Omental fat pad (tissue), 4 donors: ENCODE results near the gene DUSP5. TPM values are rescaled to one million over a fixed set of nuclear protein-coding genes. Genes with fewer than 3 reads are reported as not detected.

Source experiments
- ATAC-seq: fragments of 150-250 bp; one replicate; pipeline ENCODE4 v1.9.1; 2016; ENCODE audit warnings: mild to moderate bottlenecking, moderate library complexity; ENCODE audit not compliant: low FRiP score
- DNase-seq: peaks from one replicate; pipeline ENCODE4 v3.0.0-alpha.2; 2019; ENCODE audit warnings: low spot score
- total RNA-seq, 4 donors: library from RNA; depleted of rRNA; stranded (reverse); fragments of >200 nt; gene quantifications; one replicate each; pipeline ENCODE4 v1.1.0, GENCODE V29; 2016
- TF ChIP-seq, protein P1 (sequence below), 3 donors: fragments of 450-650 bp; IDR thresholded peaks; one replicate each; pipeline ENCODE4 v1.5.1; 2016 to 2017; ENCODE audit warnings: antibody characterized with exemption in 3 of 3, mild to moderate bottlenecking in 3 of 3, moderate library complexity in 2 of 3

Gene DUSP5
- total RNA-seq, 4 donors from 2014 or later = 9.2 to 71.4 (median 41.4) TPM

DNA sequence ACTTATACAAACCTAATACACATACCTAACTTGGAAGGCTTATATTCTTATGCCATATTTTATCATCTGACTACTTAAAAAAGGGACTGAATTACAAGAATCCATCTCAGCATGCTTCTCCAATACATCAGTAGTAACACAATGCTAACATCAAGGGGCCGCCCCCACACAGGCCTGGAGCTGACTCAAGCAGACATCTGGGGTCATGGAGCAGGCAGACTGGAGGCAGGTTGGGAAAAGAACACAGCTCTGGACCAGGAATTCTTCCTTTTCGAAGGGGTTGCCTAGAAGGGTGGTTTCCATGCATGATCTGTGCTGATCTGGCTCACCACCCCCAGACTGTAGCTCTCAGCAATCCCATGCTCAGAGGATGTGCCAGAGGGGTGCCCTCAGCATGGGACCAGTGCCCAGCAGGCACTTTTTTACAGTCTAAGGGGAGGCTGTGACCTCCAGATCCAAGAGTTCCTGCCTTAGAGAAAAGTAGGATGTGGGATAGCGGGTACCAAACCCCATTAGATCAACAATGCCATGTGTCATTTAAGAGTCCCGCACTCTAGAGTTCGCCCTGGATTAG is 26.1 kb upstream of the DUSP5 start:
- TF ChIP-seq, protein P1, sequence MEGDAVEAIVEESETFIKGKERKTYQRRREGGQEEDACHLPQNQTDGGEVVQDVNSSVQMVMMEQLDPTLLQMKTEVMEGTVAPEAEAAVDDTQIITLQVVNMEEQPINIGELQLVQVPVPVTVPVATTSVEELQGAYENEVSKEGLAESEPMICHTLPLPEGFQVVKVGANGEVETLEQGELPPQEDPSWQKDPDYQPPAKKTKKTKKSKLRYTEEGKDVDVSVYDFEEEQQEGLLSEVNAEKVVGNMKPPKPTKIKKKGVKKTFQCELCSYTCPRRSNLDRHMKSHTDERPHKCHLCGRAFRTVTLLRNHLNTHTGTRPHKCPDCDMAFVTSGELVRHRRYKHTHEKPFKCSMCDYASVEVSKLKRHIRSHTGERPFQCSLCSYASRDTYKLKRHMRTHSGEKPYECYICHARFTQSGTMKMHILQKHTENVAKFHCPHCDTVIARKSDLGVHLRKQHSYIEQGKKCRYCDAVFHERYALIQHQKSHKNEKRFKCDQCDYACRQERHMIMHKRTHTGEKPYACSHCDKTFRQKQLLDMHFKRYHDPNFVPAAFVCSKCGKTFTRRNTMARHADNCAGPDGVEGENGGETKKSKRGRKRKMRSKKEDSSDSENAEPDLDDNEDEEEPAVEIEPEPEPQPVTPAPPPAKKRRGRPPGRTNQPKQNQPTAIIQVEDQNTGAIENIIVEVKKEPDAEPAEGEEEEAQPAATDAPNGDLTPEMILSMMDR (IDR thresholded peaks at IDR 0.05) = no peak
- DNase-seq (no peak), ATAC-seq (peak; percentile 70)

DNA sequence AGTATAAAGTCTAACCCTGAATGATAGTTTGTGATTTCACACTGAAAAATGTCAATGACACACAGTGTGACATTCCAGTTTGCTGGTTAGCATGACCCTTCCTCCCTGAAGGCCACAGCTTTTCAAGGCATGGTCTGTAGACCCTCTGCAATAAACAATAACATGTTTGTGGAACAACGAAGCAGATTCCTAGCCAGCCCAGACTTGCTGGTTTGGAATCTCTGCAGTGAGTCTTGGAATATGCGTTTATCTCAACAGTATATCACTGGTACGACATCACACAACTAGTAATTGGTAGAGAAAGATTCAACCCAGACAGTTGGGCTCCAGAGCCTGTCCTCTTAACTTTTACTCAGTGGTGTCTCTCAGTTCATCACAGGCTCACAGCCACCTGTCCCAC is 23.7 kb upstream of the DUSP5 start:
- DNase-seq = no peak
- ATAC-seq = no peak
- TF ChIP-seq, protein P1 (IDR thresholded peaks at IDR 0.05) = no peak

DNA sequence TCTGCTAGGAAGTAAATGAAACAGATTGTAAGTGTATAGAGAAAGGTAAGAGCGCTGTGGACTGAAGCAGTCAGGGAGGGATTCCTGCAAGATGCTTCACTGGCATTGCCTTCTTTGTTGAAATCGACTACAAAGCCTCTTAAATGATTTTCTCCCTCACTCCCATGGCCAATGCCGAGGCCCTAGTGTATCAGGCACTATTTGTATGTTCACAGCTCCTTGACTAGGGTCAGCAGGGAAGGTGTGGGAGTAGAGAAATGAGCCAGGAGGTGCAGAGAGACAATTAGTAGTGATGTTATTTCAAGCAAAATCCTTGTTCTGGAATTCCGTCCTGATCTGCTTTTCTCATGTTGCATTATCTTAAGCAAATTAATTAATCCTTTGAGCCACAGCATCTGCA is 22.9 kb upstream of the DUSP5 start:
- DNase-seq (no peak), ATAC-seq (no peak)
- TF ChIP-seq, protein P1 (IDR thresholded peaks at IDR 0.05) = no peak

DNA sequence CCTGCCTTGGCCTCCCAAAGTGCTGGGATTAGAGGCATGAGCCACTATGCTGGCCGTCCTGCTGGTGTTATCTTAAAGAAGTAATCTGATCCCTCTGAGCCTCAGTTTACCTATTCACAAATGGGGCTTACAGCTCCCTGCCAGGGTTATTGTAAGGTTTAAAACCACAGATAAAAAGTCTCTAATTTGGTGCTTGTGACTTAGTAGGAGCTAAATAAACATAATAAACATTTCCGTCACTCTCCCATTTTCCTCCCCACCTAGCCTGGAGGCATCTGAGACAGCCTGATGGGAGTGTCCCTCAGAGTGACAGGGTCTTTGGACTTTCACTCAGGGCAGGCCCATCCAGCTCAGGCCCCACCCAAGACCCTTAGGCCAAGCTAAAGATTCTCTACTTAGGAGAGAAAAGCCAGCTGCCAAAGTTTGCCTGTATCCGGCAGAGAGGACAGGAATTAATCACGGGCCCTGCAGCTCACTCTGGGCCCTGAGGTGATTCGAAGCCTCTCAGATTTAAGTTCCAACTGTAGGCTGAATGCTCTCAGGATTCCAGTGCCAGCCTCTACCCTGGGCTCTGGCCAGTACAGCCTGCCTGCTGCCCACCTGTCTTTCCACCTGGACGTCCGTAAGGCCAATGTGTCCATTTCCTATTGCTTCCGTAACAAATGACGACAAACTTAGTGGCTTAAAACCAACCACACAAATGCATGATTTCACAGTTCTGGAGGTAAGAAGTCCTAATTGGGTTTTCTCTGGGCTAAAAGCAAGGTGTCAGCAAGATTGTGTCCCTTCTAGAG is 21.8 kb upstream of the DUSP5 start:
- ATAC-seq (no peak), DNase-seq (no peak)
- TF ChIP-seq, protein P1 (IDR thresholded peaks at IDR 0.05) = no peak

DNA sequence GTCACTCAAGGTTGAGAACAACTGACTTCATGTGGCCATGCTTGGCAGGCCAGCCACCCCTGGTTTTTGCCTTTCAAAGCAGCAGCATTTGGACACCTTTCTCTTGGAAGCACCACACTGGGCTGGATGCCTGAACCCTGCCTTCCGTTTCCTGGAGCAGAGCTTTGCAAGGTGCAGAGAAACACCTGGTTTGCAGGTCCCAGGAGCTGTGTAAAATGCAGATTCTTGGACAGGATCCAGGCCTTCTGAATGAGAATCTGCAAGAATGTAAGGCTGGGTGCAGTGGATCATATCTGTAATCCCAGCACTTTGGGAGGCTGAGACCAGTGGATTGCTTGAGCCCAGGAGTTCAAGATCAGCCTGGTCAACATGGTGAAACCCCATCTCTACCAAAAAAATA is 18.0 kb upstream of the DUSP5 start:
- ATAC-seq (no peak), DNase-seq (no peak)
- TF ChIP-seq, protein P1 (IDR thresholded peaks at IDR 0.05) = no peak

DNA sequence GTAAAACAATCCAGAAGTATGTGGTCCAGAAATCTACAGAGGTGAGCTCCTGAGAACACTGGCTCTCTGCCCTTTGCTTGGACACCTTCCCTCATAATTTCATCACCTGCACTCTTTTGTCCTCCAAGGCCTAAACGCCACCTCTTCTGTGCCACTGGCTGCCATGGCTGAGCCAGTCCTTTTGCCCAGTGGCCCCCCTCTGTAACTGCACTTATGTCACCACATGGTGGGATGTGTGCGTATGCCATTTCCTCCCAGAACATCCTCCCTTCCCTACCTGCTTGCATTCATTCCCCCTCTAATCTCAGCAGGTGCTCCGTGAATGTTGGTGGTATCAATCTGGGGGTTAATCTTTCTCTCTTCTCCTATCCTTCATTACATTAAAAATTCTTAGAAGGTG is 17.3 kb upstream of the DUSP5 start:
- DNase-seq (no peak), ATAC-seq (no peak)
- TF ChIP-seq, protein P1 (IDR thresholded peaks at IDR 0.05) = no peak

DNA sequence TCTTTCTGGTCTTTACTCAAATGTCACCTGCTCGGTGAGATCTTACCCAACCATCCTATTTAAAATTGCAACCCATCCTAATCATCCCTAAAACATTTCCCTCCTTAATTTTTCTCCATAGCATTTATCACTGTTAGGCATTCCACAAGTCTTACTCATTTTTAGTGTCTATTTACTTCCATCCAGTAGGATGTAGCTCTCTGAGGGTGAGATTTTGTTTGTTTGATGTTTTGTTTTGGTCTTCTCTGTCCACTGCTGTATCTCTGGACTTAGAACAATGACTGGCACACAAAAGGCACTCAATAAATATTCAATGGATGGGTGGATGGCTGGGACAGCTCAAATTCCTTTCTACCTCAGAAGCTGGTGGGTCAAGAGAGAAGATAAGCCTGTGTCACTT is 15.8 kb upstream of the DUSP5 start:
- DNase-seq (no peak), ATAC-seq (peak; percentile 75)
- TF ChIP-seq, protein P1 (IDR thresholded peaks at IDR 0.05) = no peak
